CD4-positive, alpha-beta T cell treated with Interleukin-15 for 1 hour (primary cell): Measurements from ENCODE around the gene DNAJC3.
"Not testable (repeated sequence)": the region's sequence is repeated elsewhere in the genome, so short reads cannot be mapped to it uniquely, and the experiment has no call there.

Experiments
- DNase-seq: peaks from one replicate; pipeline ENCODE4 v3.0.0-alpha.2; 2020

Gene DNAJC3

GRCh38 chr13:95722241-95722640 is 45.3 kb downstream of the DNAJC3 start:
- no peak for DNase-seq

DNA sequence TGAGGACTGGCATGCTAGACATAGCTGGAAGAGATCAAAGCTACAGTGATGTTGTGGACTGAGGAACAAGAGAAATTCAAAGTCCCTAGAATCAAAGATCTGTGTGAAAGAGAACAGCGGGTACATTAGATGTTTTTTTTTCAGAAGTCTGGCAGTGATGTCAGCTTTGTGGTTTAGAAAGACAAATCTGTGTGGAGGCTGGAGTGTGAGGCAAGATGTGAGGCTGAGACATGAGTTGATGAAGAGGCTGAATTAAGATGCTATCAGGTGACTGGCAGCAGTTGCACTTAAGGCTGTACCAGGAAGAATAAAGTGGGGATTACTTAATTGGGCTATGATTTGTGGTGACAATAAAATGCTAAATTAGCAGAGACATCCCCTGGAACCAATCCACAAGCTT is 46.5 kb downstream of the DNAJC3 start:
- no peak for DNase-seq

DNA sequence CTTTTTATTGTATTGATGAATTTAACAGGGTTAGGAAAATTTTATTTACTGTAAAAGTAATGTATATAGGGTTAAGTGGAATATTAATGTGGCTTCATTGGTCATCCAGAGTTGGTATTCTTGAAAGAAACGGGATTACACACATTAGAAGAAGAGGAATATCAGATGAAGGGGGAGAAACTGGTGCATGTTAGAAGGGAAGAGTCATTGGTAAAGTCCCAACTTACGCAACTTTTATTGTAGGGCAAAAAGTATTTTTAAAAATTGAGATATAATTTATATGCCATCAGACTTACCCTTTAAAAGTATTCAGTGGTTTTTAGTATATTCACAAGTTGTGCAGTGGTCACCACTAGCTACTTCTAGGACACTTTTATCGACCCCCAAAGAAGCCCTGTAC is 47.3 kb downstream of the DNAJC3 start:
- DNase-seq = no peak

- DNase-seq = no peak
These were observed 49.9 kb downstream of the DNAJC3 start for GRCh38 chr13:95726876-95727275.

- no peak for DNase-seq
These were observed 52.0 kb downstream of the DNAJC3 start for GRCh38 chr13:95728957-95729356.

DNA sequence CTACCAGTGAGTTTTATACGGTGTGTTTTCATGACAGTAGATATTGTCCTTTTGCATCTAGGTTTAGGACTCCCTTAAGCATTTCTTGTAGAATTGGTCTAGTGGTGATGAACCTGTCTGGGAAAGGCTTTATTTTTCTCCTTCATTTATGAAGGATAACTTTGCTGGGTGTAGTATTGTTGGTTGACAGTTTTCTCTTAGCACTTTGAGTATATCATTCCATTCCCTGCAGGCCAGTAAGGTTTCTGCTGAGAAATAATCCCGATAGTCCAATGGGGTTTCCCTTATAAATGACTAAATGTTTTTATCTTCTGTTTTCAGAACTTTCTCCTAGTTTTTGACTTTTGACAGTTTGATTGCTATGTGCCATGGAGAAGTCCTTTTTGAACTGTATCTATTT is 57.2 kb downstream of the DNAJC3 start:
- DNase-seq = no peak

DNA sequence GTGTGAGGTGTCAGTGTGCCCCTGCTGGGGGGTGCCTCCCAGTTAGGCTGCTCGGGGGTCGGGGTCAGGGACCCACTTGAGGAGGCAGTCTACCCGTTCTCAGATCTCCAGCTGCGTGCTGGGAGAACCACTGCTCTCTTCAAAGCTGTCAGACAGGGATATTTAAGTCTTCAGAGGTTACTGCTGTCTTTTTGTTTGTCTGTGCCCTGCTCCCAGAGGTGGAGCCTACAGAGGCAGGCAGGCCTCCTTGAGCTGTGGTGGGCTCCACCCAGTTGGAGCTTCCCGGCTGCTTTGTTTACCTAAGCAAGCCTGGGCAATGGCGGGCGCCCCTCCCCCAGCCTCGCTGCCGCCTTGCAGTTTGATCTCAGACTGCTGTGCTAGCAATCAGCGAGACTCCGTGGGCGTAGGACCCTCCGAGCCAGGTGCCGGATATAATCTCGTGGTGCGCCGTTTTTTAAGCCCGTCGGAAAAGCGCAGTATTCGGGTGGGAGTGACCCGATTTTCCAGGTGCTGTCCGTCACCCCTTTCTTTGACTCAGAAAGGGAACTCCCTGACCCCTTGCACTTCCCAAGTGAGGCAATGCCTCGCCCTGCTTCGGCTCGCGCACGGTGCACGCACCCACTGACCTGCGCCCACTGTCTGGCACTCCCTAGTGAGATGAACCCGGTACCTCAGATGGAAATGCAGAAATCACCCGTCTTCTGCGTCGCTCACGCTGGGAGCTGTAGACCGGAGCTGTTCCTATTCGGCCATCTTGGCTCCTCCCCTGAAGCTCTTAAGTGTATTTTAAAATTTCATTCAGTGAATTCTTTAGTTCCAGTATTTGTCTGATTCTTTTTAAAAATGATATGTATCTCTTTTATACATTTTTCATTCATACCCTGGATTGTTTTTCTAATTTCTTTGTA is 63.4 kb downstream of the DNAJC3 start:
- DNase-seq = not testable (repeated sequence)

- DNase-seq = no peak
These were observed 64.0 kb downstream of the DNAJC3 start for GRCh38 chr13:95740979-95741320.

DNA sequence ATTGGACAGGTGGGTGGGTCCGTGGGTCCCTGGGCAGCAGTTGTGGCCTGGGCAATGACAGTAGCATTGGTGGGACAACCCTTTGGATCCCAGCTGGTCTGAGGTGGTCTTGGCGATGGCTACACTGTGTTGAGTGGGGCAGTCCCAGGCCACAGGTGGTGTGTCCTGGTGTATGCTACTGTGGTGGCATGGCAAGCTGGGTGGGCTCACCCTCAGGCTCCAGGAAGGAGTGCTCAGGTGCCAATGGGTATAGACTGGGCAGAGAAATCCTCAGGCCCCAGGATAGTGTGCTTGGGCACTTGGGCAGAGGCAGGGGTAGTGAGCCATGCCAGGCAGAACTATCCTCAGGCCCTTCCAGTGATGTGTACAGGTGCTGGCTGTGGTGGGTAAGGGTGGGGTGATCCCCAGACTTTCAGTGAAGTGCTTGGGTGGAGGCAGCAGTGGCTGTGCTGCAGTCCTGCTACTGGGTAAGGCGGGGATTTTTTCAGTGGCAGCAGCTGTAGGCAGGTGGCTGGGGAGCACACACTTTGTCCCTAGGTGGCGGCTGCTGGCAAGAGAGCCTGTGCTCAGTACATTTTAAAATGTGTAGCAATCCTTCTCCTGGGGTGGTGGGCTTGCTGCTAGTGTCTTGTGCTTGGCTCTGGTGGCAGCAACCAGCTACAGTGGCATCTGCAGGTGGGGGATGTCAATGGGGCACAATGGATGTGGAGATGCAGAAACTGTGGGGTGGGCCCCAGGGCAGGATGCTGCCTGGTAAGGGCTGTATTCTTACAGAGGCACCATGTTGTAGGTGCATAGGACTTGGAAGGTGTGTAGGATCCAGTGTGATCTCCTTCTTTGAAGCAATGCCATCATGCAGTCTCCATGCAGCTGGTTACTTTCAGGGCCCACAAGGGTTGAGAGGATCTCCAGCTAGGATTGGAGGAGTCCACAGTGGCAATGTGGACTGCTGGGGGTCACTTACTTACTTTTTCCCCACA is 64.9 kb downstream of the DNAJC3 start:
- no peak for DNase-seq

- DNase-seq = no peak
These were observed 66.3 kb downstream of the DNAJC3 start for GRCh38 chr13:95743192-95743591.

DNA sequence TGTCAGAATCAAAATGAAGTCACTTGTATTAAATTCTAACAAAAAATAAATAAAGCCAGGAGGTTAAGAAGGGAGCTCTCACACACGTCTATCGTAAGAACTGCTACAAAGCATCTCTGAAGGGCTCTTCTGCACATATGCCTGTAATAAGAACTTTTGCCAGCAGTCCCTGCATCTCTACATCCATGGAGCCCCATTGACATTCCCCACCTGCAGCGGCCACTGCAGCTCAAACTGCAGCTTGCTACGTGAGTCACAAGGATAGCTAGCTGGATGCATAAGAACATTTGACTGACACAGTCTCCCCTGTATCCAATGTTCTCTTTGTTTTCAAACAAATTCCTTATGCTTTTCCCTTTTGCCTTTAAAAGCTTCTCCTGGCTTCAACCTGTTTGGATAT is 68.3 kb downstream of the DNAJC3 start:
- DNase-seq = no peak

DNA sequence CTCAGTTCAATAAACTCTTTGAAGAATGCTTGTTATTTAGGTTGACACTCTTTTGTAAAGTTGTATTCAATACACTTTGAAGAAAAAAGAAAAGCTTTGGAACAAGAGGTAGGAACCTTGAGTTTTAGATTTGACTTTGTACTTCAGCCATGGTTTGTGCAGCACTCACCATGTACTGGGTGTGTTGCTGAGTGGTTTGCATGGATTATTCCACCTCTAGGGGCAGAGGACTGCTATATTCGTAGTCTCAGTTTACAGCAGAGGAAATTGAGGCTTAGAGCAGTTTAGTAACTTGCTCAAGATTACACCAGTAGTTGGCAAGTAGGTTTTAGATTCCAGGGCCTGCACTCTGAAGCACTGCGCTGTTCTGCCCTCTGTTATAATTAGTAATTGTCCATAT is 68.8 kb downstream of the DNAJC3 start:
- no peak for DNase-seq

DNA sequence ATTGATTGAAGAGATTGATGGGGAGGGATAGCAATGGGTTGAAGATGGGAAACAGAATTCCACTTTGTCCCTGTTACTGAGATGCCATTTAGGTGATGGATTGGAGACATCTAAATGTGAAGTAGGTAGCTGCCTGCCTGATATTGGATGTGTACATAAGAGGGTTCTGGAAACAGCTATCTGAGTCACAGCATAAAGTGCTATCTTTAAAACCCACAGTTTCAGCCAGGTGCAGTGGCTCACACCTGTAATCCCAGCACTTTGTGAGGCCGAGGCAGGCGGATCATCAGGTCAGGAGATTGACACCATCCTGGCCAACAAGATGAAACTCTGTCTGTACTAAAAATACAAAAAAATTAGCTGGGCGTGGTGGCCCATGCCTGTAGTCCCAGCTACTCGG is 72.6 kb downstream of the DNAJC3 start:
- no peak for DNase-seq

DNA sequence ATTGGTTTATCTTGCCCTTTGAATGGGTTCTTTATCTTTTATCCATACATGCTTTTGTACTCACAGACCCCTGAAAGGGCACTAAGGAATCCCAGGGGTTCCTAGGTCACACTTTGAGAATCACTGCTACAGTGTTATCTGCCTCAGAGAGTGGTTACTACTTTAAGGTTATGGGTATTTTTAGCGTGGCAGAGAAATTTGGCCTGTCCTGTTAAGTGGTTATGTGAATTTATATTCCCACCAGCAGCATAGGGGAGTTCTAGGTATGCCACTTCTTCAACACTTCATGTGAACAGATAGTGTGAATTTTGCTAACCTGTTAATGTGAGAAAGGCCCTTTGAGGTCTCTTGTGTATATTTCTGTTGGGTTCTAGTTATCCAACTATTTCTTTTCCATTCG is 75.7 kb downstream of the DNAJC3 start:
- DNase-seq = no peak

GRCh38 chr13:95754069-95754468 is 77.1 kb downstream of the DNAJC3 start:
- no peak for DNase-seq

DNA sequence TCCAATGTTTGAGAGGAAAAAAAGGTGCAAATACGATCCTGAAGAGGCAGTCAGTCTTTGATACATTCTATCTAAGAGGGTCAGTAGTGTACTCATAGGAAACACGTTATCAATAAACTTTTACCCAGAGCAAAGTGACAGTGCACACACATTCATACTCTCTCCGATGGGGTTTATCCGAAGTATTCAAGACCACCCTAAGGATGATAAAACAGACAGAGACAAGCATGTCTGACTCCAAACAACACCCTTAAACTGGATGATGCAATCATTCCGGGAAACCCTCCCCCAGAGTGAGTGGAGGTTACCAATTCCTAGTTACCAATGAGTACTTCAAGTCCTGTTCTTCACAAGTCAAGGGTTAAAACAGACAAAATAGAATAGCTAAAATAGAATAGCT is 79.1 kb downstream of the DNAJC3 start:
- no peak for DNase-seq

DNA sequence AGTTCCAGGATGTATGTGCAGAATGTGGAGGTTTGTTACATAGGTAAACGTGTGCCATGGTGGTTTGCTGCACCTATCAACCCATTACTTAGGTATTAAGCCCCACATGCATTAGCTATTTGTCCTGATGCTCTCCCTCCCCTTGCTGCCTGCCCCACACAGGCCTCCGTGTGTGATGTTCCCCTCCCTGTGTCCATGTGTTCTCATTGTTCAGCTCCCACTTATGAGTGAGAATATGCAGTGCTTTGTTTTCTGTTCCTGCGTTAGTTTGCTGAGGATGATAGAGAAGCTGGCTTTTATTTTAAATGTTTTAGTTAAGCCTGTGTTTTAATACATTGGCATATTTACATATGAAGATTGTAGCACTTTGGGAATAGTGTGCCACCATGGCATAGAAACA is 85.7 kb downstream of the DNAJC3 start:
- DNase-seq = not testable (repeated sequence)

DNA sequence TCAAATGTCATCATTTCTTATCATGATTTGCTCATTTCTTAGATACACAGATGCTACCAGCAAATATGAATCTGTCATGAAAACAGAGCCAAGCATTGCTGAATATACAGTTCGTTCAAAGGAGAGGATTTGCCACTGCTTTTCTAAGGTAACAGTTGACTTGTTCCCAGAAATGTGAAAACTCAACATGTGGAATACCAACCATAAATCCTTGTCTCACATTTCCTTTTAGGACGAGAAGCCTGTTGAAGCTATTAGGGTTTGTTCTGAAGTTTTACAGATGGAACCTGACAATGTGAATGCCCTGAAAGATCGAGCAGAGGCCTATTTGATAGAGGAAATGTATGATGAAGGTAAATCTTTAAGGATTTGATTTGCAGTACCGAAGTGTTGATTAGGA is 86.7 kb downstream of the DNAJC3 start:
- DNase-seq = no peak

DNA sequence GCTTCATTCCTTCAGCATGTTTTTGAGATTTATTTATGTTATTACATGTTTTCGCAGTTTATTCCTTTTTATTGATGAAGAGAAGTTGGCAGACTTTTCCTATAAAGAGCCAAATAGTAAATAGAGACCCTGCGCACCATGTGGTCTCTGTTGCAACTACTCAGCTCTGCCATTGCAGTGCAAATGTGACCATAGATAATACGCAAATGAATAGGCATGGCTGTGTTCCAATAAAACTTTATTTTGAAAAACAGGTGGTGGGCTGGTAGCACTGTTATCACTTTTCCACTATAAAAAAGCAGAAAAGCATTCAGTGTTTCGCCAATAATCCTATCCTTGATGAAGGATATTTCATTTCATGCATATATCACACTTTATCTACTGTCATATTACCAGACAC is 95.0 kb downstream of the DNAJC3 start:
- no peak for DNase-seq

- DNase-seq = no peak
These were observed 102.6 kb downstream of the DNAJC3 start for GRCh38 chr13:95779522-95779921.

DNA sequence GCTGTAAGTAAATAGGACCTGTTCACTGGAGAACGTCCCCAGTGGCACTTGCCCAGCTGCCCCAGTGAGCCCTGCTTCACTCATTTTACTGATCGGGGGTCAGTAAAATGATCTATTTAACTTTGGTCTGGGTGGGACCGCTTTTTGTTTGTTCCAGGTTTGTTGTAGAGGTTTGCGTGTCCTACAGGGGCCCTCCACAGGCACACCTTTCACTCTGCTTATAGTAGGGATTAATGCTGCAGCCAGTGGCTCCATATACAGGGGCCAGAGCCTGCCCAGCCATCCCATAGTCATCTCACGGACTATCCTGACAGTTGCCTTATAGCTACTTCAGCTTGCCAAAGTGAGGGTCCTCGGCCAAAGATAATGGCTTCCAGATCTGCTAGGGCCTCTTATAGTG is 104.1 kb downstream of the DNAJC3 start:
- no peak for DNase-seq

GRCh38 chr13:95781940-95782339 is 105.0 kb downstream of the DNAJC3 start:
- not testable (repeated sequence) for DNase-seq

DNA sequence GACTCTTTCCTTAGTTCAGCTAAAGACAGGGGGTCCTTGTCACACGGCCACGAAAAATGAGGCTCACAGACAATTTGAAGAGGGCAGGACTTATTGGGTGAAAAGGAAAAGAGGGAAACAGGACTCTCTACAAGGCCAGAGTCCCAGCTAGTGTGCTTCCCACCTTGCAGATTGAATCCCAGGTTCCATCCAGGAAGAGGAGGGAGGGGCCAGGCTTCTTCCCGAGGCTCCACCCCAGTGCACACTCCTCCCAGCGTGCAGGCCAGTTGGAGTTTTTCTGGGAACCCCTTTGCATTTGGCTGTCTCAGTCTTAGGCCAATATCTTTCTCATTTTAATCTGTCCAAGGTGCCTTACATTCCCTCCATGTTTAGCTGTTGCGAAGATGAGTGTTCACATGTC is 106.8 kb downstream of the DNAJC3 start:
- no peak for DNase-seq
